CD8-positive, alpha-beta memory T cell (primary cell): ENCODE measurements around the gene TFDP3. TPM values are rescaled to one million over a fixed set of nuclear protein-coding genes. Genes with fewer than 3 reads are reported as not detected.

ENCODE experiments used
- CTCF ChIA-PET: fragments of 350-600 bp; sonication (Branson Sonifier 250); formaldehyde crosslinking; loops from one replicate; lab custom pipeline; 2021; ENCODE audit warnings: antibody characterized with exemption; lab: Charles Lee
- POLR2A ChIA-PET: fragments of 350-600 bp; sonication (Branson Sonifier 250); formaldehyde crosslinking; loops from one replicate; lab custom pipeline; 2021; ENCODE audit warnings: antibody characterized with exemption; lab: Charles Lee
- DNase-seq, 5 donors: peaks; one replicate each; pipeline versions ENCODE4 v3.0.0 to v3.0.0-alpha.2; 2020 to 2022; ENCODE audit warnings: mixed read lengths in 1 of 5
- H3K27ac ChIP-seq: one replicate; pipeline ENCODE4 v1.7.0; 2013; ENCODE audit warnings: low read depth, mild to moderate bottlenecking, low read length, moderate library complexity
- H3K27me3 ChIP-seq: 2 replicates; pipeline ENCODE4 v1.7.0; 2013; ENCODE audit warnings: low read length, mild to moderate bottlenecking; ENCODE audit not compliant: insufficient read depth, poor library complexity, severe bottlenecking
- H3K36me3 ChIP-seq: 2 replicates; pipeline ENCODE4 v1.7.0; 2013; ENCODE audit warnings: mild to moderate bottlenecking, low read length, moderate library complexity; ENCODE audit not compliant: insufficient read depth
- H3K4me1 ChIP-seq: 2 replicates; pipeline ENCODE4 v1.7.0; 2013; ENCODE audit warnings: mild to moderate bottlenecking, low read length, moderate library complexity; ENCODE audit not compliant: insufficient read depth
- H3K4me3 ChIP-seq: 2 replicates; pipeline ENCODE4 v1.7.0; 2013; ENCODE audit warnings: mild to moderate bottlenecking, low read length
- H3K9me3 ChIP-seq: 2 replicates; pipeline ENCODE4 v1.7.0; 2013; ENCODE audit warnings: mild to moderate bottlenecking, low read length
- H3K27ac Mint-ChIP-seq, 8 donors: one replicate each; pipeline ENCODE4 v1.8.0; 2020 to 2021; ENCODE audit warnings: mixed read lengths in 8 of 8, mild to moderate bottlenecking in 6 of 8, inconsistent platforms in 3 of 8, moderate library complexity in 3 of 8
- H3K27me3 Mint-ChIP-seq, 2 donors: one replicate each; pipeline ENCODE4 v1.8.0; 2020 to 2021; ENCODE audit warnings: mixed read lengths in 2 of 2, mild to moderate bottlenecking in 1 of 2, moderate library complexity in 1 of 2
- H3K36me3 Mint-ChIP-seq, 3 donors: one replicate each; pipeline ENCODE4 v1.8.0; 2020 to 2021; ENCODE audit warnings: mixed read lengths in 3 of 3, inconsistent platforms in 1 of 3, mild to moderate bottlenecking in 1 of 3
- H3K4me1 Mint-ChIP-seq, 3 donors: one replicate each; pipeline ENCODE4 v1.8.0; 2020 to 2021; ENCODE audit warnings: mixed read lengths in 3 of 3, inconsistent platforms in 1 of 3, mild to moderate bottlenecking in 1 of 3
- H3K4me3 Mint-ChIP-seq, 7 donors: one replicate each; pipeline ENCODE4 v1.8.0; 2020 to 2021; ENCODE audit warnings: mixed read lengths in 7 of 7, mild to moderate bottlenecking in 6 of 7, moderate library complexity in 4 of 7, inconsistent platforms in 2 of 7
- H3K9me3 Mint-ChIP-seq, 5 donors: one replicate each; pipeline ENCODE4 v1.8.0; 2020 to 2022; ENCODE audit warnings: mixed read lengths in 5 of 5, mild to moderate bottlenecking in 3 of 5, moderate library complexity in 2 of 5, inconsistent platforms in 1 of 5
- polyA plus RNA-seq: library from polyadenylated mRNA; unstranded; fragments of 300-500 nt; fragmentation: Illumina TruSeq; gene quantifications from one replicate; pipeline ENCODE4 v1.2.3, GENCODE V29; 2021
- total RNA-seq, 2 experiments: library from RNA; stranded (reverse); gene quantifications; one replicate each; pipeline ENCODE4 v1.2.3, GENCODE V29; 2021

The TFDP3 gene
- total and polyA plus RNA-seq, 3 experiments from 2014 or later, result not detected

- POLR2A ChIA-PET, result no interaction called here
- H3K36me3 ChIP-seq, result no peaks in the 10 kb centered on the region
- Mint-ChIP-seq H3K4me1 (no peaks in the 10 kb centered on the region), H3K9me3 (peaks cover 0 to 3% (median 0%) of the 10 kb centered on the region in 5 donors), H3K27me3 (peaks cover 0 to 4% of the 10 kb centered on the region in 2 donors), H3K36me3 (no peaks in the 10 kb centered on the region), H3K4me3 (no peak overlapping the region), H3K27ac (no peak overlapping the region)
- no peak for DNase-seq
- no peaks in the 10 kb centered on the region for H3K27me3 ChIP-seq
- H3K9me3 ChIP-seq, result no peaks in the 10 kb centered on the region
- CTCF ChIA-PET, result interaction anchor here (0.6 kb wide), 1 partner anchor 22 kb away, joined by 3 read pairs; no protein-coding TSS in a partner anchor
- H3K4me1 ChIP-seq, result no peaks in the 10 kb centered on the region
- no peak overlapping the region for H3K27ac ChIP-seq
- no peak overlapping the region for H3K4me3 ChIP-seq
Observed at GRCh38 chrX:133179500-133179899, 38.7 kb downstream of the TFDP3 start.

GRCh38 chrX:133177202-133177601 lies 41.0 kb downstream of the TFDP3 start:
- Mint-ChIP-seq H3K27ac (no peak overlapping the region), H3K36me3 (no peaks in the 10 kb centered on the region), H3K4me3 (no peak overlapping the region), H3K9me3 (no peaks in the 10 kb centered on the region), H3K4me1 (no peaks in the 10 kb centered on the region), H3K27me3 (peaks cover 0 to 6% of the 10 kb centered on the region in 2 donors)
- CTCF ChIA-PET, result no interaction called here
- no peaks in the 10 kb centered on the region for H3K9me3 ChIP-seq
- POLR2A ChIA-PET, result no interaction called here
- no peak overlapping the region for H3K4me3 ChIP-seq
- no peaks in the 10 kb centered on the region for H3K4me1 ChIP-seq
- no peaks in the 10 kb centered on the region for H3K36me3 ChIP-seq
- DNase-seq, result no peak
- no peak overlapping the region for H3K27ac ChIP-seq
- no peaks in the 10 kb centered on the region for H3K27me3 ChIP-seq

- no peak for DNase-seq
- H3K27me3 Mint-ChIP-seq, result peaks cover 0 to 5% of the 10 kb centered on the region in 2 donors
- CTCF ChIA-PET, result no interaction called here
Observed at GRCh38 chrX:133175605-133176004, 42.5 kb downstream of the TFDP3 start.

GRCh38 chrX:133175162-133175561 lies 43.0 kb downstream of the TFDP3 start:
- H3K4me3 Mint-ChIP-seq, result no peak overlapping the region
- H3K36me3 ChIP-seq, result no peaks in the 10 kb centered on the region
- H3K27ac Mint-ChIP-seq, result no peak overlapping the region
- H3K9me3 Mint-ChIP-seq, result no peaks in the 10 kb centered on the region
- no peaks in the 10 kb centered on the region for H3K27me3 ChIP-seq
- CTCF ChIA-PET, result no interaction called here
- H3K27ac ChIP-seq, result no peak overlapping the region
- peaks cover 0 to 5% of the 10 kb centered on the region in 2 donors for H3K27me3 Mint-ChIP-seq
- no peak for DNase-seq
- POLR2A ChIA-PET, result no interaction called here
- no peak overlapping the region for H3K4me3 ChIP-seq
- no peaks in the 10 kb centered on the region for H3K9me3 ChIP-seq
- H3K4me1 Mint-ChIP-seq, result no peaks in the 10 kb centered on the region
- H3K36me3 Mint-ChIP-seq, result no peaks in the 10 kb centered on the region
- no peaks in the 10 kb centered on the region for H3K4me1 ChIP-seq

More at GRCh38 chrX:133175605-133176004, 42.5 kb downstream of the TFDP3 start:
- Histone ChIP-seq H3K4me3 (no peak overlapping the region), H3K4me1 (no peaks in the 10 kb centered on the region), H3K36me3 (no peaks in the 10 kb centered on the region), H3K9me3 (no peaks in the 10 kb centered on the region), H3K27me3 (no peaks in the 10 kb centered on the region), H3K27ac (no peak overlapping the region)
- no peak overlapping the region for H3K4me3 Mint-ChIP-seq
- H3K36me3 Mint-ChIP-seq, result no peaks in the 10 kb centered on the region
- H3K4me1 Mint-ChIP-seq, result no peaks in the 10 kb centered on the region
- H3K27ac Mint-ChIP-seq, result no peak overlapping the region
- POLR2A ChIA-PET, result no interaction called here
- H3K9me3 Mint-ChIP-seq, result no peaks in the 10 kb centered on the region

- DNase-seq, result no peak
- Histone ChIP-seq H3K27me3 (no peaks in the 10 kb centered on the region), H3K27ac (no peak overlapping the region), H3K36me3 (no peaks in the 10 kb centered on the region), H3K9me3 (no peaks in the 10 kb centered on the region), H3K4me1 (no peaks in the 10 kb centered on the region), H3K4me3 (no peak overlapping the region)
- Mint-ChIP-seq H3K9me3 (no peaks in the 10 kb centered on the region), H3K4me1 (no peaks in the 10 kb centered on the region), H3K36me3 (no peaks in the 10 kb centered on the region), H3K27ac (peak overlapping the region in 1 of 8 donors; percentile 71), H3K4me3 (no peak overlapping the region), H3K27me3 (peaks cover 0 to 14% of the 10 kb centered on the region in 2 donors)
- POLR2A ChIA-PET, result no interaction called here
- CTCF ChIA-PET, result no interaction called here
Observed at GRCh38 chrX:133171962-133172708, 46.0 kb downstream of the TFDP3 start.

Other genes starting within 250 kb of the TFDP3 start
- gene USP26, start 121.2 kb downstream of the TFDP3 start, total RNA-seq, result not detected
- gene USP26, start 121.2 kb downstream of the TFDP3 start, polyA plus RNA-seq, result not detected
- gene GPC4, start 197.1 kb upstream of the TFDP3 start, total RNA-seq, result not detected
- gene GPC4, start 197.1 kb upstream of the TFDP3 start, polyA plus RNA-seq, result not detected